K562 (cell line): ENCODE measurements around the gene TSPAN3.

ENCODE experiments used
- BHLHE40 ChIP-seq: IDR thresholded peaks from 2 replicates; pipeline ENCODE4 v1.6.1; 2011; ENCODE audit warnings: low read length, improper control_type of control experiment
- ZNF408 ChIP-seq: fragments of 250-450 bp; sonication (Bioruptor Pico); IDR thresholded peaks from 2 replicates; pipeline ENCODE4 v1.4.0; 2020; ENCODE audit warnings: low read depth, mild to moderate bottlenecking, moderate library complexity
- TF ChIP-seq, protein P1 (sequence below): fragments of 250-450 bp; sonication (Bioruptor Pico); IDR thresholded peaks from 2 replicates; pipeline ENCODE4 v1.5.0; 2020; ENCODE audit warnings: mild to moderate bottlenecking, borderline replicate concordance

DNA sequence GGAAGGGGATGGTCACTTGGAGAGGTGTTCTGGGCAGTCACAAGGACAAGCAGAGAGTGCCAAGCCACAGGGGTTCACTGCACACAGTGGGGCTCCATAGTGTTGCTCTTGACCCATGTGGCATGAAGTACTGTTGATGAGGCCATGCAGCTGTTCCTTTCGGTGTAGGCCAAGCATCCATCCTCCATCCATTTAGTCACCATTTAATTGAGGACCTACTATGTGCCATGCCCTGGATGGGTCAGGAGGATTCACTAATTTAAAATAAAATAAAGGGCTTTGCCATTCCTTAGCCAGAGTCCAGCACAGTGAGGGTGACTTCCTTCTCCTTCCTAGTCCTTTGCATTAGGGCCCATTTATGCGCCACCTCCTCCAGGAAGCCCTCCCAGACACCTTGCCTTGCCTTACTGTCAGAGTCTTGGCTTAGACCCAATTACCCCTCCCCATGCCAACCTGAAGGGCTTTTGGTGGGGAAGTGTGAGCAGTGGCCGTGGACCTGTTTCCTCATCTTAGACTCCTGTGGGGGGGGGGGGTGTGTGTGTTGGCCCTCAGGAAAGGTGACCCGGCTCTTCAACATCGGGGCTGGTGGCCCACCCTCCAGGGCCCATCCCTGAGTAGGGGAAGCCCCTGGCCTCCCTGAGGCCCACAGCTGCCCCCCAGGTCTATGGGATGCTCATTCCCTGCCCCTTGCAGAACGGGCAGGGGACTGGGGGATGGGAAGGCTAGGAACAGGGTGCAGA lies 50.4 kb downstream of the TSPAN3 start:
- TF ChIP-seq BHLHE40 (no peak), ZNF408 (CRISPR knock-in tag) (no peak)
- TF ChIP-seq, protein P1, sequence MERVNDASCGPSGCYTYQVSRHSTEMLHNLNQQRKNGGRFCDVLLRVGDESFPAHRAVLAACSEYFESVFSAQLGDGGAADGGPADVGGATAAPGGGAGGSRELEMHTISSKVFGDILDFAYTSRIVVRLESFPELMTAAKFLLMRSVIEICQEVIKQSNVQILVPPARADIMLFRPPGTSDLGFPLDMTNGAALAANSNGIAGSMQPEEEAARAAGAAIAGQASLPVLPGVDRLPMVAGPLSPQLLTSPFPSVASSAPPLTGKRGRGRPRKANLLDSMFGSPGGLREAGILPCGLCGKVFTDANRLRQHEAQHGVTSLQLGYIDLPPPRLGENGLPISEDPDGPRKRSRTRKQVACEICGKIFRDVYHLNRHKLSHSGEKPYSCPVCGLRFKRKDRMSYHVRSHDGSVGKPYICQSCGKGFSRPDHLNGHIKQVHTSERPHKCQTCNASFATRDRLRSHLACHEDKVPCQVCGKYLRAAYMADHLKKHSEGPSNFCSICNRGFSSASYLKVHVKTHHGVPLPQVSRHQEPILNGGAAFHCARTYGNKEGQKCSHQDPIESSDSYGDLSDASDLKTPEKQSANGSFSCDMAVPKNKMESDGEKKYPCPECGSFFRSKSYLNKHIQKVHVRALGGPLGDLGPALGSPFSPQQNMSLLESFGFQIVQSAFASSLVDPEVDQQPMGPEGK (CRISPR knock-in tag): no peak
